T-helper 1 cell treated with Interleukin-12 subunit alpha and Interleukin-12 subunit beta and Interleukin-4 antibody, amounts not matched to agents 30 ng/mL and 1 ng/mL, for 36 hours (primary cell): ENCODE data around the gene DNAJC11. TPM values are rescaled to one million over a fixed set of nuclear protein-coding genes. Genes with fewer than 3 reads are reported as not detected.

ENCODE experiments used
- intact Hi-C: fragments of 100-400 bp; cut with micrococcal nuclease; formaldehyde crosslinking; loops from one replicate; pipeline ENCODE4 v1.15.1; 2024
- total RNA-seq: library from RNA; stranded (reverse); gene quantifications from 2 replicates; pipeline ENCODE4 v1.2.3, GENCODE V29; 2022

DNAJC11 gene
- total RNA-seq, 1 donor from 2014 or later = 51.6 TPM

DNA sequence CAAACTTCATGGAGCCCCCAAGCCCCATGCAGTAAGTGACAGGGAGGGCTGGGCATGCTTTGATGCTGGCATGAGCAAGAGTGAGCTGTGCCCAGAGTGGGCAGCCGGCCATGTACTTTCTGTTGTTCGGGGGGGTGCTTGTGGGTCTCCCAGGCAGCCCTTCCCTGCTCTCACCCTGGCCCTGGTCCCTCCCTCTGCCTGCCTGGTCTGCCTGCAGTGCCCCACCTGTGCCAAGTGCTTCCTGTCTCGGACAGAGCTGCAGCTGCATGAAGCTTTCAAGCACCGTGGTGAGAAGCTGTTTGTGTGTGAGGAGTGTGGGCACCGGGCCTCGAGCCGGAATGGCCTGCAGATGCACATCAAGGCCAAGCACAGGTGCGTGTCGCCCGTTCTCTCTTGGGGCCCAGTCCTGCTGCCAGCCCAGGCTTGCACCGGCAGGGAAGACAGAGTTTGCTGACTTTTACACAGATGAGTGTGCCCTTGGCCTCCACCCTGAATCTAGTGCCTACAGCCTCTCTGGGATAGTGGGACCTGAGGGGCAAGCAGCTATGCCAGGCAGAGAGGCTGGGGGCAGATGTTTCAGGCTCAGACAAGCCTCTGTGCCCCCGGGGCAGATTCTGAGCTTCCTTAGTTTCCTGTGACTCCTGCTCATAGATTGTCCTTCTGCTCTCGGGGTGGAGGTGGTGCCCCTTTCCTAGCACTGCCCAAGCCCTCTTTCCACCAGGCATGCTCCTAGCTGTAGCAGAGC lies 114.2 kb downstream of the DNAJC11 start:
- intact Hi-C loops = no loop called here

DNA sequence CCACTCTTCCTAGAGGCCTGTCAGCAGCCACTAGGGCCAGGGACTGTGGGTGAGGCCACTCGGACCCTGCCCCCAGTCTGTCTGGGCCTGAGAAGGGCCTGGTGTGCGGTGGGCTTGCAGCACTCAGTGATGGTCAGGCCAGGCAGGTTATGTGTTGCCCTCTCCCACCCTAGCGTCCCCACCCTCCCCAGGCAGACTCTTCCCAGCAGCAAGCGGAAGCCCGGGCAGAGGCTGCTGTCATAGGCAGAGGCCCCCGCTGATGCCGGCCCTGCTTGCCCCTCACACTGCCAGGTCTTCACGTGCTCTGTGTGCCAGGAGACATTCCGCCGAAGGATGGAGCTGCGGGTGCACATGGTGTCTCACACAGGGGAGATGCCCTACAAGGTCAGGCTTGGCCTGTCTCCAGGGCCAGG lies 115.2 kb downstream of the DNAJC11 start:
- intact Hi-C loops = no loop called here

DNA sequence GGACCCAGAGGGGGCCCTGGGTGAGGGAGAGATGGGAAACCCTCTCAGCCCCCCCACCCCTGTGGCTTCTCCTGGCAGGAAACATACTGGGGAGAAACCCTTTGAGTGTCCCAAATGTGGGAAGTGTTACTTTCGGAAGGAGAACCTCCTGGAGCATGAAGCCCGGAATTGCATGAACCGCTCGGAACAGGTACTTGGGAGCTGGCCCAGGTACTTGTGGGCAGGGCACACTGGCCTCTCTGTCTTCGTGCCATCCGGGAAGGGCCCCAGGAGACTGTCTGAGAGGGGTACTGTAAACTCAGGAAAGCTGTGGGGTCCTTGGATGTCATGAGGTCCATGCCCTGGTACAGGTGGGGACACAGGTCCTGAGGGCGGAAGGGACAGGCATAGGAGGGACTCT lies 115.8 kb downstream of the DNAJC11 start:
- intact Hi-C loops = no loop called here

DNA sequence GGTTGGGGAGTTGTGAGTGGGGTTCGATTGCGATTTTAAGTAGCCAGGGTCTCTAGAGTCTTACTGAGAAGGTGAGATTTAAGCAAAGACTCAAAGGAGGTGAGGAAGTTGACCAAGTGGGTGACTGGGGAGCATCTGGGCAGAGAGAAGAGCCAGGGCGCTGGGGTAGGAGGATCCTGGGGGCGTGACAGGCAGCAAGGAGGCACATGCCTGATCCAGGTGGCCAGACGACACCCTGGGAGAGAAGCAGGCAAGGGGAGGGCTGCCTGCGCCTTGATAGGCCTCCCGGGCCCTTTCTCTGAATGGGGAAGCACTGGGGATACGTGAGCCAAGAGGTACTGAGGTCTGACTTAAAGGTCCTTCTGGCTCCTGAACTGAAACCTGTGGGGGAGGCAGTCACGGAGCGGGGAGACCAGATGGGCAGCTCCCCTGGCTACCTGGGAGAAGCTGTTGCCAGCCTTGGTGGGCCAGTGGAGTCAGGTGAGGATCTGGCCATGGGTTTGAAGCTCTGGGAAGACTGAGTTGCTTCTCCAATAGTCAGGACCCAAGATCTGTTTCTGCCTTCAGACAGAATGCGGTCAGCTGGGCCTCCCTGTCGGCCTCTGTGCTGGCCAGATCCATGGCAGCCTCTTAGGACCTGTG lies 116.4 kb downstream of the DNAJC11 start:
- intact Hi-C loops = no loop called here

Other genes starting within 250 kb of the DNAJC11 start
- gene TNFRSF25, start 235.6 kb downstream of the DNAJC11 start, total RNA-seq = 162 and 172 TPM in 2 replicates
- gene PLEKHG5, start 210.1 kb downstream of the DNAJC11 start, total RNA-seq = 1.8 and 2.0 TPM in 2 replicates
- gene NOL9, start 147.3 kb downstream of the DNAJC11 start, total RNA-seq = 53.8 and 54.5 TPM in 2 replicates
- not detected in 2 replicates for gene TAS1R1, start 146.5 kb downstream of the DNAJC11 start, total RNA-seq
- gene ZBTB48, start 121.8 kb downstream of the DNAJC11 start, total RNA-seq = 43.3 and 46.6 TPM in 2 replicates
- 26.0 and 28.1 TPM in 2 replicates for gene KLHL21, start 98.9 kb downstream of the DNAJC11 start, total RNA-seq
- gene PHF13, start 88.1 kb downstream of the DNAJC11 start, total RNA-seq = 12.2 and 13.8 TPM in 2 replicates
- gene THAP3, start 76.9 kb downstream of the DNAJC11 start, total RNA-seq = 20.0 and 23.9 TPM in 2 replicates
- gene CAMTA1, start 83.6 kb upstream of the DNAJC11 start, total RNA-seq = 36.9 and 43.1 TPM in 2 replicates